DOHH2 (cell line): Measurements from ENCODE around the gene GRID2.

ENCODE experiments used
- CTCF ChIP-seq: fragments of 200-600 bp; sonication (generic); IDR thresholded peaks from one replicate; pipeline ENCODE4 v1.5.1; 2014; ENCODE audit warnings: antibody characterized with exemption, mild to moderate bottlenecking, low read depth, low read length; ENCODE audit not compliant: poor library complexity, severe bottlenecking
- EZH2phosphoT487 ChIP-seq: fragments of 200-600 bp; sonication (generic); IDR thresholded peaks from 2 replicates; pipeline ENCODE4 v1.6.1; 2017; ENCODE audit warnings: borderline replicate concordance, mild to moderate bottlenecking, antibody characterized with exemption, low read length, moderate library complexity, mixed read lengths

DNA sequence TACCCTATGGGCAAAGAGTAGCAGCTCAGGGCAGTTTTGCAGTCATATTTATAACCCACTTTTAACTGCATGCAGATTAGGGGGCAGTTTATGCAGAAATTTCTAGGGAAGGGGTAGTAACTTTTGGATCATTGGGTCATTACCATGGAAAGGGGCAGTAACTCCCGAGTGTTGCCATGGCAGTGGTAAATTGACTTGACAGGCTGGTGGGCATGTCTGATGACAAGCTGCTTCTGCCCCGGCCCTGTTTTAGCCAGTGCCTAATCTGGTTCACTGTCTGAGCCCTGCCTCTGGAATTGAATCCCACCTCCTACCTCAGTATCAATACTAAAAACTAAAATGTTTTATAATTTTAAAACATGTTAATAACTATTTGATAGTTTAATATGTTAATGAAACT lies 1162.7 kb downstream of the GRID2 start:
- TF ChIP-seq CTCF (no peak), EZH2phosphoT487 (no peak)
